Sigmoid colon (tissue), 4 donors: Measurements from ENCODE around the gene MID2.

Experiments used
- CTCF ChIP-seq, 4 experiments: fragments of 450-650 bp in 3 of 4; fragments of 200-600 bp in 1 of 4; IDR thresholded peaks; one replicate each; pipeline ENCODE4 v1.5.1; 2016 to 2019; ENCODE audit warnings: antibody characterized with exemption in 4 of 4, mild to moderate bottlenecking in 3 of 4, moderate library complexity in 2 of 4
- EP300 ChIP-seq, 4 donors: sonication (generic); formaldehyde crosslinking; IDR thresholded peaks; one replicate each; pipeline ENCODE4 v1.6.1; 2017; ENCODE audit warnings: antibody characterized with exemption in 4 of 4
- POLR2A ChIP-seq, 2 donors: fragments of 450-650 bp; IDR thresholded peaks; one replicate each; pipeline ENCODE4 v1.6.1; 2016; ENCODE audit warnings: antibody characterized with exemption in 2 of 2, mild to moderate bottlenecking in 2 of 2, moderate library complexity in 2 of 2
- POLR2AphosphoS5 ChIP-seq, 4 donors: sonication (generic); formaldehyde crosslinking; IDR thresholded peaks; one replicate each; pipeline ENCODE4 v1.6.1; 2017; ENCODE audit warnings: antibody characterized with exemption in 4 of 4

GRCh38 chrX:107823042-107823441 lies 2.6 kb upstream of the MID2 start:
- TF ChIP-seq CTCF (IDR thresholded peaks at IDR 0.05) (no peak), POLR2A (IDR thresholded peaks at IDR 0.05) (no peak), EP300 (IDR thresholded peaks at IDR 0.05) (no peak), POLR2AphosphoS5 (IDR thresholded peaks at IDR 0.05) (no peak)
